Activated CD4-positive, alpha-beta T cell treated with anti-CD3 and anti-CD28 coated beads, Interleukin-2, amount 50 U/mL, for 48 hours (primary cell): ENCODE results near the gene ARHGEF1.
"Not testable (repeated sequence)": the region's sequence is repeated elsewhere in the genome, so short reads cannot be mapped to it uniquely, and the experiment has no call there.

Experiments
- DNase-seq, 2 experiments: peaks; one replicate each; pipeline ENCODE4 v3.0.0-alpha.2; 2020

ARHGEF1 gene

GRCh38 chr19:41906271-41906670 is 23.3 kb downstream of the ARHGEF1 start:
- no peak for DNase-seq

GRCh38 chr19:41906916-41907680 is 24.1 kb downstream of the ARHGEF1 start:
- no peak for DNase-seq

- no peak for DNase-seq
Observed at GRCh38 chr19:41907994-41908615, 25.1 kb downstream of the ARHGEF1 start.

- DNase-seq = no peak
Observed at GRCh38 chr19:41908724-41909464, 25.9 kb downstream of the ARHGEF1 start.

GRCh38 chr19:41909706-41910105 is 26.7 kb downstream of the ARHGEF1 start:
- no peak for DNase-seq

- no peak for DNase-seq
Observed at GRCh38 chr19:41910240-41910991, 27.4 kb downstream of the ARHGEF1 start.

GRCh38 chr19:41910992-41911888 is 28.3 kb downstream of the ARHGEF1 start:
- DNase-seq = no peak

GRCh38 chr19:41911889-41912731 is 29.1 kb downstream of the ARHGEF1 start:
- no peak for DNase-seq

GRCh38 chr19:41912899-41913537 is 30.0 kb downstream of the ARHGEF1 start:
- no peak for DNase-seq

- DNase-seq = no peak
Observed at GRCh38 chr19:41913538-41914423, 30.8 kb downstream of the ARHGEF1 start.

GRCh38 chr19:41914424-41914834 is 31.4 kb downstream of the ARHGEF1 start:
- not testable (repeated sequence) for DNase-seq

GRCh38 chr19:41915021-41915775 is 32.2 kb downstream of the ARHGEF1 start:
- DNase-seq = no peak

- DNase-seq = no peak
Observed at GRCh38 chr19:41915776-41916414, 32.9 kb downstream of the ARHGEF1 start.

- DNase-seq = no peak
Observed at GRCh38 chr19:41917676-41918075, 34.7 kb downstream of the ARHGEF1 start.

GRCh38 chr19:41918095-41918494 is 35.1 kb downstream of the ARHGEF1 start:
- DNase-seq = no peak

GRCh38 chr19:41918653-41919244 is 35.8 kb downstream of the ARHGEF1 start:
- DNase-seq = no peak

- no peak for DNase-seq
Observed at GRCh38 chr19:41919948-41920712, 37.1 kb downstream of the ARHGEF1 start.
